Vagina (tissue), 2 donors: ENCODE data around the gene S100A2. TPM values are rescaled to one million over a fixed set of nuclear protein-coding genes. Genes with fewer than 3 reads are reported as not detected.

Experiments used
- DNase-seq, 2 donors: peaks; one replicate each; pipeline ENCODE4 v3.0.0-alpha.2; 2017; ENCODE audit errors: extremely low spot score in 2 of 2
- H3K27ac ChIP-seq: fragments of 200-600 bp; sonication (generic); one replicate; pipeline ENCODE4 v1.5.1; 2019
- H3K27me3 ChIP-seq: fragments of 200-600 bp; sonication (generic); one replicate; pipeline ENCODE4 v1.5.1; 2019
- H3K36me3 ChIP-seq, 2 donors: fragments of 200-600 bp; sonication (generic); one replicate each; pipeline ENCODE4 v1.5.1; 2017 to 2019
- H3K4me1 ChIP-seq: fragments of 200-600 bp; sonication (generic); one replicate; pipeline ENCODE4 v1.5.1; 2019
- H3K4me3 ChIP-seq, 2 donors: fragments of 200-600 bp; sonication (generic); 1 replicate in 1 of 2; 2 replicates in 1 of 2; pipeline ENCODE4 v1.5.1; 2016 to 2019
- H3K9me3 ChIP-seq: fragments of 200-600 bp; sonication (generic); one replicate; pipeline ENCODE4 v1.5.1; 2019
- CTCF ChIP-seq, 3 experiments: fragments of 450-650 bp in 2 of 3; fragments of 200-600 bp in 1 of 3; sonication (generic) in 1 of 3; IDR thresholded peaks; one replicate each; pipeline ENCODE4 v1.5.1; 2017 to 2019; ENCODE audit warnings: antibody characterized with exemption in 3 of 3, mild to moderate bottlenecking in 2 of 3, moderate library complexity in 2 of 3
- POLR2A ChIP-seq, 2 donors: fragments of 450-650 bp; IDR thresholded peaks; one replicate each; pipeline ENCODE4 v1.6.1; 2017; ENCODE audit warnings: antibody characterized with exemption in 2 of 2, mild to moderate bottlenecking in 2 of 2, moderate library complexity in 2 of 2
- POLR2AphosphoS5 ChIP-seq, 2 donors: sonication (generic); formaldehyde crosslinking; IDR thresholded peaks; one replicate each; pipeline ENCODE4 v1.9.0; 2017; ENCODE audit warnings: antibody characterized with exemption in 2 of 2, mild to moderate bottlenecking in 2 of 2, low read depth in 1 of 2; ENCODE audit not compliant: insufficient read depth in 1 of 2
- intact Hi-C: fragments of 100-400 bp; cut with DNase I; formaldehyde crosslinking; loops from one replicate; pipeline ENCODE4 v1.15.1; 2023
- total RNA-seq: library from RNA; depleted of rRNA; stranded (reverse); fragments of >200 nt; gene quantifications from one replicate; pipeline ENCODE4 v1.2.3, GENCODE V29; 2016

The S100A2 gene
- total RNA-seq, 1 donor from 2014 or later, result 470 TPM

DNA sequence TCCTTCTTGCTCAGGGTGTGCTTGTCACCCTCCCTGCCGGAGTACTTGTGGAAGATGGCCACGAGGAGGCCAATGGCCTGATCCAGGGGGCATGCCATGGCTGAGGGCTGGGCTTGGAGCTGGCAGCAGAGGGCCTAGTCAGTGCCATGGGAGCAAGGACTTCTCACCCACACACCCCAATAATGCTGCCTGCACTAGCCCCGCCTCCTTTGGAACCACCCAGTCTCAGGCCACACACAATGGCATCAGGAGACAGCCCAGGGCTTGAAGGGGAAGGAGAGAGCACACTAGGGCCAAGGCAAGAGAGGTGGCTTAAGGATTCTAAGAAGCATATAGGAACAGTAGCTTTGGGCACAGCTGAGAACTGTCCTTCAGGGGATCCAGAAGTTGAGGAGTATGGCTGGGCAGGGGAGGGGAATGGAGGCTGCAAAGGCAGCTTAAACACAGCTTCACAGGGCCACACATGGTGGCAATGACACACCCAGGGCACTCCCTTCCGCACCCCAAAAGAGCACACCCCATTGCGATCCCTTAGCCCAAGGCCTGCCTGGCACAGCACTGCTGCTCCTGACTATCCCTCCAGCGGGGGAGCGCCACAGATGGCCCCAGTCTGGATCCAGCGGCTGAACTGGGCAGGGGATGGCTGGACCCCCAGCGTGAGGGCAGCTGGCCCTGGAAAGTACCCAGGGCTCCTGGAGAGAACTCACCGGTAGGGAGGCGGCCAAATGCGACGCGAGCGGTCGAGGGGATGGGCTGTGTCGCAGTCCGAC lies 30.2 kb downstream of the S100A2 start, which contains the start of gene S100A6:
Gene S100A6 (minus strand): TSS at position 750 of the 770 bp plus-strand sequence. CDS start 652 bp downstream, at position 98.
- H3K4me3 ChIP-seq, result peak within 1 kb of the TSS; percentile 96 to 99
- TF ChIP-seq POLR2AphosphoS5 (IDR thresholded peaks at IDR 0.05; ENCODE audit: insufficient read depth in 1 of 2, low read depth in 1 of 2) (peak in 1 of 2 donors; percentile 3), CTCF (IDR thresholded peaks at IDR 0.05) (peak in 1 of 3 experiments; percentile 6), POLR2A (IDR thresholded peaks at IDR 0.05) (peak in 1 of 2 donors; percentile 27)
- H3K27ac ChIP-seq, result peak within 1 kb of the TSS; percentile 100
- no peaks in the 10 kb centered on the region for H3K27me3 ChIP-seq
- DNase-seq, result peak in 1 of 2 donors; percentile 96
- intact Hi-C loops, result no loop called here
- H3K4me1 ChIP-seq, result peaks cover 72% of the 10 kb centered on the region
- H3K36me3 ChIP-seq, result peaks cover 0 to 4% of the 10 kb centered on the region in 2 donors
- no peaks in the 10 kb centered on the region for H3K9me3 ChIP-seq

GRCh38 chr1:153534925-153535241 lies 30.8 kb downstream of the S100A2 start:
- peaks cover 0 to 4% of the 10 kb centered on the region in 2 donors for H3K36me3 ChIP-seq
- H3K27me3 ChIP-seq, result no peaks in the 10 kb centered on the region
- DNase-seq, result no peak
- no peaks in the 10 kb centered on the region for H3K9me3 ChIP-seq
- H3K27ac ChIP-seq, result peak overlapping the region; percentile 100
- H3K4me1 ChIP-seq, result peaks cover 70% of the 10 kb centered on the region
- intact Hi-C loops, result loop anchor here (5.0 kb wide), 1 partner anchor 92 kb away; the partner anchor contains the start of genes S100A1 and S100A13
- TF ChIP-seq POLR2AphosphoS5 (IDR thresholded peaks at IDR 0.05; ENCODE audit: insufficient read depth in 1 of 2, low read depth in 1 of 2) (no peak), POLR2A (IDR thresholded peaks at IDR 0.05) (no peak), CTCF (IDR thresholded peaks at IDR 0.05) (no peak)
- H3K4me3 ChIP-seq, result peak overlapping the region; percentile 96 to 99

DNA sequence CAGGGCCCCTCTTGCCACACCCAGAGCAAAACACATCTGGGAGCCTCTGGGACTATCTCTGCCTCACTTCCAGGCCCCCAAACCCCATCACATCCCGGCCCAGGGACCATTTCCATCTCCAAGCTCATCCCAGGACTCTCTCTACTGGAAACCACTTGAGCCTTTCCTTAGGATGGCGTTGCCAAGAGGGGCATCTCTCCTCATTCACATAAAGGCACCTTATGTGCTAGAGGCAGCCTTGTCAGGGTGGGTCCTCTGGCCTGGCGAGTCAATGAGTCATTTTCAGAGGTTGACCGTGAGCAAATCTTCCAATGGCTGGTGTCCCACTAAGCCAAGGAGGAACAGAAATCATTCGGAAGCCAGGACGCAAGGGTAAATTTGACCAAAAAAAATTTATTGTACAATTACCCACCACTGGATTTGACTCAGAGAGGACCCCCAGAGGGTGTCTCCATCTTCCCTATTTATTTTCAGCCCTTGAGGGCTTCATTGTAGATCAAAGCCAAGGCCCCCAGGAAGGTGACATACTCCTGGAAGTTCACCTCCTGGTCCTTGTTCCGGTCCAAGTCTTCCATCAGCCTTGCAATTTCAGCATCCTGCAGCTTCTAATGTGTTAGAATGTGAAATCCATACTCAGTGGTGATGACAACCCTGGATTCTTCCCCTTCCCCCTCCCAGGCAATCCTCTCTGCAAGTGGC lies 31.3 kb downstream of the S100A2 start:
- Histone ChIP-seq H3K27me3 (no peaks in the 10 kb centered on the region), H3K36me3 (peaks cover 0 to 4% of the 10 kb centered on the region in 2 donors), H3K9me3 (no peaks in the 10 kb centered on the region), H3K4me1 (peaks cover 70% of the 10 kb centered on the region), H3K27ac (peak overlapping the region; percentile 100), H3K4me3 (peak overlapping the region; percentile 96 to 99)
- intact Hi-C loops, result loop anchor here (5.0 kb wide), 1 partner anchor 93 kb away; the partner anchor contains the start of genes S100A1 and S100A13
- TF ChIP-seq POLR2A (IDR thresholded peaks at IDR 0.05) (no peak), CTCF (IDR thresholded peaks at IDR 0.05) (no peak), POLR2AphosphoS5 (IDR thresholded peaks at IDR 0.05; ENCODE audit: insufficient read depth in 1 of 2, low read depth in 1 of 2) (no peak)
- peak in 1 of 2 donors; percentile 89 for DNase-seq

- H3K4me1 ChIP-seq, result peaks cover 67% of the 10 kb centered on the region
- no peak for TF ChIP-seq CTCF (IDR thresholded peaks at IDR 0.05)
- no peak for TF ChIP-seq POLR2A (IDR thresholded peaks at IDR 0.05)
- peak; percentile 10 to 65 for TF ChIP-seq POLR2AphosphoS5 (IDR thresholded peaks at IDR 0.05; ENCODE audit: insufficient read depth in 1 of 2, low read depth in 1 of 2)
- peak overlapping the region; percentile 96 to 99 for H3K4me3 ChIP-seq
- peaks cover 0 to 4% of the 10 kb centered on the region in 2 donors for H3K36me3 ChIP-seq
- H3K9me3 ChIP-seq, result no peaks in the 10 kb centered on the region
- peak overlapping the region; percentile 100 for H3K27ac ChIP-seq
- intact Hi-C loops, result loop anchor here (1.0 to 5.0 kb wide), 2 partner anchors 35 to 94 kb away; partner anchors contain the start of genes S100A1 and S100A13
- DNase-seq, result peak in 1 of 2 donors; percentile 96
- H3K27me3 ChIP-seq, result no peaks in the 10 kb centered on the region
These were observed 31.9 kb downstream of the S100A2 start for GRCh38 chr1:153533689-153534201.
